ENCODE data around the gene AMPD3.

AMPD3 gene

DNA sequence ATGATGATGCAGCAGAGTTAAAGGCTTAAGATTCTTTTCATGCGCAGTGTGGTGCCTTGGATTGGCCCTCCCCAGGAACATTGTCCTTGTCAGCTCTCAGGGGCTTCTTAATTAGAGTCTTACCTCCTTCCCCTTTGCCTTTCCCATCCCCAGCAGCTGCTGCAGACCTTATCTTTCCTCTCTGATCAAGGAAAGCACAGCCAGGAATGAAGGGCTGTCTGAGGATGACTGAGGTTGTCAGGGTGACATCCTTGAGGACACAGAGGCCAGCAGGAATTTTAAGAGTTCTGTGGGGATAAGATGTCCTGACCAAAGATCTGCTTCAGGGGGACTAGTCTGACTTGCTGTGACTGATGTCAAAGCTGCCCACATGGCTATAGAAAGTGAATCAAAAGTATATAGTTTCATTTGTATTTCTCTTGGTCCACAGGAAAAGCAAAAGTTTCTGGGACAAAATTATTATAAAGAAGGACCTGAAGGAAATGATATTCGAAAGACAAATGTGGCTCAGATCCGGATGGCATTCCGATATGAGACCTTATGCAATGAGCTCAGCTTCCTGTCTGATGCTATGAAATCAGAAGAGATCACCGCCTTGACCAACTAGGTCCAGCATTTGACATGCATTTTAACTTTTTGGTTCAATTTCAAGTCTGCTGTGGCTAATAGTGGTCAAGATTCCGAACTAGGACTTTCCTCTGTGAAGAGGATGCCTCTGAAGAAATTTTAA is 50.4 kb downstream of the AMPD3 start:
- DNase-seq = no peak

DNA sequence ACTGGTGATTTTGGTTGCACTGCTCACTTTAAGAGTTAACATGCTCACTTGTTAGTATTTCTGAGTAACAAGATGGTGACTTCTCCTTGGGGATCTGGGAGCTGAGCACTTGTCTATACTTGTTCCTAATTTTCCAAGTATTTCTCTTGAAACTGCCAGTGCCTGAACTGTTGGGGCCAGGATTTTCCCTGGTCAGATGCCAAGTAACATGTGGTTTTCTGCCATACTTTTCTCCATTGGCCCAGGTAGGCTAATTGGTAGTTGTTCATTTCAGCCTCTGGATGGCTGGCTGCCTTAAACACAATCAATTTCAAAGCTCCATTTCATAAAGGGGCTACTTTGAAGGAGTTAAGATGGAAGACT is 50.9 kb downstream of the AMPD3 start:
- peak; percentile 10 for DNase-seq

DNA sequence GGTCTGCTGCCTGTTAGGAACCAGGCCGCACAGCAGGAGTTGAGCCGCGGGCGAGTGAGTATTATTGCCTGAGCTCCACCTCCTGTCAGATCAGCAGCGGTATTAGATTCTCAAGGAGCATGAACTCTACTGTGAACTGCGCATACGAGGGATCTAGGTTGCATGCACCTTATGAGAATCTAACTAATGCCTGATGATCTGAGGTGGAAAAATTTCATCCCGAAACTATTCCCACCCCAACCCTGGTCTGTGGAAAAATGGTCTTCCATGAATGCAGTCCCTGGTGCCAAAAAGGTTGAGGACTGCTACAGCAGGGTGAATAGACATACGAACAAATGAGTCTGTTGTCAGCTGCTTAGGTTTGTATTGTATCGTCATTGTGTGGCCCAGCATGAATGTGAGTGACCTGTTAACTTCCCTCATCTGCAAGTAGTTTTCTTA is 56.1 kb downstream of the AMPD3 start:
- no peak for DNase-seq

DNA sequence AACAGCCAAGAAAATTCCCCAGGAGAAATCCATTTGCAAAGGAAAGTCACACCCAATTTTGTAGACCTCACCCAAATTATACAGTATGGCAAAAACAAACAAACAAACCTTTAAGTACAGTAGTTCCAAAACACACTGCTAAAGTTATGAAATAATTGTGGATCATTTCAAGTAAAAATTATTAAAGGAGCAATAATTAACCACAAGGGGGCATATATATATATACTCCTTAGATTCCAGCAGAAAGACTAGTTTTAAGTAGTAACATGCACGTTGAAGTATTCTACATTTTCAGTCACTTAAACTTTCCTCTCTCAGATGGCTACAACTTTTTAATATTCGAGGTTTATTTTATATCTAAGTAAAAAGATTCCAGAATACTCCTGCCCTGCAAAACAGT is 59.1 kb downstream of the AMPD3 start:
- no peak for DNase-seq

DNA sequence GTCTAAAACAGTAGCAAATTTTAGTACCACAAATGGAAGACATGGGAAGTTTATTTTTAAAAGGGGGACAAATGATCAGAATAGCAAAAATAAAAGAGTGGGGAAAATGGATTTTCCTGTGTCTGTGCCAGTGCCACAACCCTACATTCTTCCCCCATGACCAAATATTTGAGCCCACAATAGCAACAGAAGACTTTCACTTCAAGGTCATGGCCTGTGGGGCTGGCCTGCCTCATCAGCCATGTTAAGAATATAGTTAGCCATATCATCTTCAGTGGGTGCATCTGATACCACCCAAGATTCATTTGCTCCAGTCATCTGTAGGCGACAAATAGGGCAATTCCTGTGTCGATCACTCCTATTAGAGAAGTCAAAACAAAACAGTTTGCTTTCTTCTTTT is 59.6 kb downstream of the AMPD3 start:
- no peak for DNase-seq

DNA sequence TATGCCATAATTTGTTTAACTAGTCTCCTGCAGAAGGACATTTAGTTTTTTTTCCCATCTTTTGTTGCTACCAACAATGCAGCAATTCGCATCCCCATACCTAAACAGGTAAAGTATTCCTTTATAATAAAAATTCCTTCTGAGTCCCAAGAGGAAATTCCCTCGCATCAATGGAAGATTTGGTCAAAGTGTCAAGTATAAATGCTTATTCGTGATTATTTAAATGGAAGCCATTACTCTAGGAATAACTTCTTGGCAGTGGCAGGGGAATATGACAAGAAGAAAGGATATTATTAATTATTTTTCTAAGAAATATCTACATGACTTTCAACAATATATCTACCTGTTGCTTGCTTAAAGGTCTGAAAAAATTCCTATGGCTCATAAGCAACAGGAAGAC is 60.4 kb downstream of the AMPD3 start:
- DNase-seq = no peak

DNA sequence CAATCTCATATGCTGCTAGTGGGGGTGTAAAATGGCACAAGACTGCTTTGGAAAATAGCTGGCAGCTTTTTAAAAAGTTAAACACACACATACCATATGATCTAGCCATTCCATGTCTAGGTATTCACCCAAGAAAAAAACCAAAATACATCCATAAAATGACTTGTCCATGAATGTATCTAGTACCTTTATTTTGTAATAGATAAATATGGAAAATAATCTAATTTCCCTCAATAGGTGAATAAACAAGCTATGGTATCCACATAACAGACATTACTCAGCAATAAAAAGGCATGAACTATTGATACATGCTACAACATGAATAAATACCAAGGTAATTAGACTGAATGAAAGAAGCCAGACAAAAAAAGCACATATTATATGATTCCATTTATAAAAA is 63.1 kb downstream of the AMPD3 start:
- DNase-seq = no peak

DNA sequence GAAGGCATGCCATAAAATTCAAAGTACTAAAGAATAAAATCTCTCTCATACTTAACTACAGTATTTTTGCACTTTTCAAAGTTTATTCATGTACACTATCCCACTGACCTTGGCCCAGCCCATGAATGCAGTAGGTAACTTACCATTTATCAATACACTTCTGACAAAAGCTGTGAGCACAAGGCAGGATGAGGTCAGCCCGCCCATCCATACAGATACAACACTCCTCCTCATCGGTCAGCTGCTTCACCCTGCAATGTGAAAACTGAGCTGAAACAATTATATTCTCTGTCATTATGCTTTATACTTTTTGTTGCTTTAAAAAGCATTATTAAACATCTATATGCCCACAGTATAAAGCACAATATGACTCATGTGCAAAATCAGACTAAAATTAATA is 63.8 kb downstream of the AMPD3 start:
- no peak for DNase-seq

DNA sequence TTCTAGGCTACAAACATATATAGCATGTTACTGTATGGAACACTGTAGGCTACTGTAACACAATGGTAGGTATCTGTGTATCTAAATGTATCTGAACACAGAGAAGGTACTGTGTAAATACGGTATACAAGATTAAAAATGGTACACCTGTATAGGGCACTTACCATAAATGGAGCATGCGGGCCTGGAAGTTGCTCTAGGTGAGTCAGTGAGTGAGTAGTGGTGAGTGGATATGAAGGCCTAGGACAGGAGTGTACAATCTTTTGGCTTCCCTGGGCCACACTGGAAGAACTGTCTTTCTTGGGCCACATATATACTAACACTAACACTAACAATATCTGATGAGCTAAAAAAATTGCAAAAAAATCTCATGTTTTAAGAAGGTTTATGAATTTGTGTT is 64.6 kb downstream of the AMPD3 start:
- DNase-seq = no peak

DNA sequence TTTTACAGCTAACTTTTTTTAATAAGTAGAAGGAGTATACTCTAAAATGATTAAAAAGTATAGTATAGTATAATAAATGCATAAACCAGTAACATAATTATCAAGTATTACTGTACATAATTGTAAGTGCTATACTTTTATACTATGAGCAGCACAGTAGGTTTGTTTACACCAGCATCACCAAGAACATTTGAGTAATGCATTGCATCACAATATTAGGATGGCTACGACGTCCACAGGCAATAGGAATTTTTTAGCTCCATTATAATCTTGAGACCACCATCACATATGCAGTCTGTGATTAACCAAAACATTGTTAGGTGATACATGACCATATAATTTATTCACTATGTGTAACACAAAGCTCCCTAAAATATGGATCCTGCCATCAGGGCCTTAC is 65.5 kb downstream of the AMPD3 start:
- no peak for DNase-seq

DNA sequence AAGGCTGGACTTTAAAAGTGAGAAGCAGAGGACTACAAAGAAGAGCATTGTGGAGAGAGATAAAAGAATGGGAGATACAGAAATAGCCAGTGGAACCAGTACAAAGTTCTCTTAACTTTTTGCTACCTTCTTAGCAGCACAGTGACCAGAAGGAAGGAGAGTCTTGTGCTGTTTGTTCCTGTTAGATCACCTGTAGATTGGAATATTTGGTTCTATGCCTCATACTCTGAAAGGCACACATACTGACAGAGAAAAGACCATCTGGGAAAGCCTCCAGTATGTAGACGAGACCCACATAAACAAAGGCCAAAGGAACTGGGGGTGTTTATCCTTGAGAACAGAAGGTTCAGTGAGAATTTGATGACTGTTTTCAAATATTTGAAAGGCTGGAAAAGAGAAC is 67.2 kb downstream of the AMPD3 start:
- DNase-seq = no peak

DNA sequence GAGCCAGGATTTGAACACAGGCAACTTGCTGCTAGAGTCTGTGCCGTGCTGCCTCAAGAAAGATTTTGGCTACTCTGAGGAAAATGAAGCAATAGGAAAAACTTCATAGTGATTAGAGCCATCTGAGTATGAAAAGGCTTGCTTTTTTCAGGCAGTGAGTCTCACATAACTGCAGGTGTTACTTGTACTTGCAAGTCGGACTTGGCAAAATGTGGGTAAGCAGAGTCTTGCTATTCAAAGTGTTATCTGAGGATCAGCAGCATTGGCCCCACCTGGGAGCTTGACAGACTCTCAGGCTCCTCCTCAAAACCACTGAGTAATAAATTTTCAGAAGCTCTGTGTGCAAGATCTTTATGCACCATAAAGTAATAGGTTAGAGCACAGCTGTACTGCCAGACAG is 67.9 kb downstream of the AMPD3 start:
- no peak for DNase-seq

DNA sequence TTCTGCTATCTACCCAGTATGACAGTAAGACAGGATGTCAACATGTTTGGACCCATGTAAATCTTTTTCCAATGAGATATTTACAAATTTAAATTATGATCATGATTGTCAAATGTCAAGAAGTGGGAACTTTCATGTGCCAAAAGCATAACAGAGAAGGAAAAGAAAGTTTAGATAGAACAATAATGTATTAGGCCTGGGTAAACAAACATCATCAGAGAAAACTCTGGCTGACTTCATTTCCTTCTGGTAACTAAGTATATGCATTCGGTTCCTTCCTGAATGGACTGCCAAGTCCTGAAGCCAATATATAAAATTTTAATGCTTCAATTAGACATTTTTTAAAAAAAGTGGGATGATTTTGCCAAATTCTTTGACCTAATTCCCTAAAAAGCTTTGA is 69.4 kb downstream of the AMPD3 start:
- no peak for DNase-seq

DNA sequence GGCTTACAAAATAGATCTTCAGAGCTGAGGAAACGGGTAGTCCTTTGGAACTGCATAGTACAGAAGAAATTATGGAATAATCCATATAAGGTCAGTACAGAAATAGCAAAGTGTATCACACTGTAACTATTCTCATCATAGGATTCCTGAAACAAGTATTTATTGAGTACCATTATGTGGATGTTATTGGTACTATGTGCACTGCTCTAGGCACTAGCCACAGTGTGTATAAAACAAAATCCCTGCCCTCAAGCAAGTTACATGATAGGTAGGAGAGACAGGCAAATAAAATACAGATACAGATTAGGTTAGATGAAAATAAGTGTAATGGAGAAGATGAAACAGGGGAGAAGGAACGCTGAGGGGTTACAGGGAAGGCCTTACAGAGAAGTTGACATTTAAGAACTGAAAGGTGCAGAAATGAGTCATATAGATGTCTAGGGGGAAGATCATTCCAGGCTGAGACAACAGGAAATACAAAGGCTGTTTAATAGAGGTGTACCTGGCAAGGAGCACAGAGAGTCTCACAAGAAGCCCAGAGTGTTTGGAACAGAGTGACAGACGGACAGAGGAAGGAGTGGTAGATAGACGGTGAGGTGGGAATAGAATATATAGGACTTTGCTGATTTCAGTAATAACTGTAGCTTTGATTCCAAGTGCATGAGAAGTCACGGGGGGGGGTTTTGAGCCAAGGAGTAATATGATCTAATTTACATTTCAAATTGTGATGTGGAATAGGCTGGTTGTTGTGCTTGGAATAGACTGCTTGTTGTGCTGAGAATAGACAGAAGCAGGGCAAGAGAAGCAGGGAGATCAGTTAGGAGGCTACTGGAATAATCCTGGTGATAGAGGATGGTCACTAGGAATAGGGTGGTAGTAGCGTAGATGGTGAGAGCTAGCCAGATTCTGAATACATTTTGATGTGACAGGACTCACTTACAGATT is 72.2 kb downstream of the AMPD3 start:
- no peak for DNase-seq

DNA sequence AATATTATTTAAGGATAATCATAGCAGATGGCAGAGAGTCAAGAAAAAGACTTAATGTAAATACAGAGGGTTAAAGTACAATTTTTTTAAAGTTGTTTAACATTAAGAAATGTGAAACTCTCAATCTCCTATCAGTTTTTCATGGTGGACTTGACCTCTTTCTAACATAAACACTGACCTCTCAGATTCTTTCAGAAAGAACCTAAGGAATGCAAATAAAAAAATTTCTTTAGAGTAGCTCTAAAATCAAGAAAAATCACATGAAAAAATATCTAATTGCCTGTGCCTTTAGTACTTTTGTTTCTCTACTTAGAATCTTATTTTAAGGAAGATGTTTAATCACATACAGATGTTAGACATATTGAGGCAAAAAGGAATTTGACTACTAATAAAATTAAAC is 73.1 kb downstream of the AMPD3 start:
- no peak for DNase-seq

DNA sequence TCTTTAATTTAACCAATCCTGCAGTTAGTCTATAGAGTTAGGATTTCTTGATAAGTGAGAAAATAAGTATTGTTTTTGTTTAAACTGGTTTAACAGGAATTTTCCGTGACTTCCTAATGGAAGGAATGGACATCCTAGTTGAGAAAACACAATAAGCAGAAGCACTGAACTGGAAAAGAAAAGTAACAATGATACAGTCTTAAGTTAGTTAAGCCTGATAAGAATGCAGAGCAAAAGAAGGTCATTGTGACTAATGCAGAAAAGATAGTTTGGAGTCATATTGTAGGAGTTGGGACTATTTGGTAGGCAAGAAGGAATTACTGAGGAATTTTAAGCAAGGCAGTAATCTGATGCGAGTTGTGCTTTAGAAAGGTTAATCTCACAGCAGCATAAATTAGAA is 74.2 kb downstream of the AMPD3 start:
- no peak for DNase-seq

DNA sequence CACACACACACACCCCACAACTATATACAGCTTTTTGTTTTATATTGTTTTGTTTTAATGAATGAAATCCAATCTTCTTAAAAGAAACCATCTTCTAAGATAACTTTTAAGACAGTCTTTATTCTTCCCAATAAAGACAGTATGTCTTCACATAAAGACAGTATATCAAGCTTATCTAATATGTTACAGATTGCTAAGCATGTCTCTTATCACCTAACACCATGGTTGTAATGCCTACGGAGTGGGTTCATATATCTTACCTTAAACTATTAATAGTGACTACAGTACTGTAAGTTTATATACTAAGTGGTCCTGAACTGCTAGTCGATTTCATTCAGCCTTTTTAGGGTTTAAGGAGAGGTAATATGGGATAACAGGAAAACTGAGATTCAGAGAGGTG is 77.5 kb downstream of the AMPD3 start:
- no peak for DNase-seq

DNA sequence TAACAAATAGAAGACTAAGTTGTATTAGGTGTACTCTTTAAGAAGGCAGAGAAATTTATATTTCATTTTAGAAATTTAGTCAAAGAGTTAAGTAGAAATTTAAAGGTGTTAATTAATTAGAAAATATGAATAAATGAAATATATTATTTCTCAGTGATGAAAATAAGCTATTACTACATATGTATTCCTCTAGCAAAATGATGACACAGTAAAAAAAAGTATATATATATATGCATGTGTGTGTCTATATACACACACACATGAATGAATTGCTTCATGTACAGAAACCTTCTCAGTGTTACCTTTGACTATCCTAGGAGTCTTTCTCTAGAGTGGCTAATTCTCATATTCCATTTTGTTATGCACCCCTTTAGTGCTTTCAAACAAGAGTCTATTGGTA is 78.3 kb downstream of the AMPD3 start:
- DNase-seq = no peak

DNA sequence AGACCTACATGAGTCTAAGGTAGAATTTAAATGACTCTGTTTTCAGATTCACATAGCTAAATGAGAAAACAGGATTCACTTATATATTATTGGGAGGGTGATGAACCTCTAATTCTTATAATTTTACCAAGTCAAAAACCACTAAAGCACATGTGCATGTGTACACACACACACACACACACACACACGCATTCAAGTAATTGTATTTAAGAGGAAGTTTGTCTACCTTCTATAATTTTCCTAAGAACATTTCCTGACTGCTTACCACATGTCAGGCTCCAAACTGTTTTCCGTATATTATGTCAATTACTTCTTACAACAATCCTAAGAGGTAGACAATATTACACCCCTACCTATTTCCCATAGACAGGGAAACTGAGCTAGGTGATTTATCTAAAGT is 79.3 kb downstream of the AMPD3 start:
- DNase-seq = no peak

DNA sequence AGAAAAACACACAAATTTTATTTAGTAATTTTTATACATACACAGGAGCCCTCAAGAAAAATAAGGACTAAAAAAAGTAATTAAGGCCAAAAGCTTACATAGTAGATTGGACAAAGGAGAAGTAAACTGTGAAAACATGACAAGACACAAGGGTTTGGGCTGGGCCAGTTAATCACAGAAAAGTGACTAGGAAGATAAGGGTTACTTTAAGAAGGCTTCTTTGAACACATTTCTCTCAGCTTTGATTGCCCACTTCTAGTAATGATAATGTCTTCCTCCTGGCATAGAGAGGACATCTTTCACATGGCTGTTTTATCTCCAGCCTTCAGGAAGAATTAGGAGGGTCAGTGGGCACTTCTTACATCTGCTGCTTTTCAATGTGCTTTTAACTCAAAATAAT is 82.5 kb downstream of the AMPD3 start:
- DNase-seq = no peak

DNA sequence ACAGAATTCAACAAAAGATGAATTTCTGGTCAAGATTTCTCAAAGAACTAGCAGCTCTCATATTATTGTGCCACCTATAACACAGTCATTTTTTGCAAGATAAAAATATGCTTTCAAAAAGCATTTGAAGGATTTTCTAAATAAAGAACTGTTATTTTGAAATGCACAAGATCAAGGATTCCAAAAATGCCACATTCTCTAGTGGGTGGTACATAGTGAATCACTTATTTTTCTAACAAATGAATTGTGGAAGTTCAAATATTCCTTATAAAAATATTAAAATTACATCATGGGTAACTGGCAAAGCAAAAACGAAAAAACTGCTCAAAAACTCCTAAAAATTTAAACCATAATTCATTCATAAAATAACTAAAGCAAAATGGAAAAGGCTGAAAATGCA is 83.9 kb downstream of the AMPD3 start:
- no peak for DNase-seq

DNA sequence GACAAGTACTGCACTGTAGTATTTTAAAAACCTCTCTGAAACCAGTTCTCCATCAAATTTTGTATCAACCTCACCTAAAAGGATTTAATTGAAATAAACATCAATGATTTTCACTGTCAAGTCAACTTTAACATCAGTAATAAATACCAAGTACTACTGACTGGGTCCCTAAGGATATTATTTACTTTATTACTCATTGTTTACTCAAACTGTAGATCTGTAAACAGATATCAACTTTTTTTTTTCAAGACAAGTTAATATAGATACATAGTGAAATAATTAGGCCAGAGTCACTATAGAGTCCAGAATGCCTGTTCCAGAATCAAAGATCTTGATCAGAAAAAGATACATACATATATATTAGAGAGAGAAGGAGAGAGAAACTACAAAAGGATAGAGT is 84.3 kb downstream of the AMPD3 start:
- DNase-seq = no peak

DNA sequence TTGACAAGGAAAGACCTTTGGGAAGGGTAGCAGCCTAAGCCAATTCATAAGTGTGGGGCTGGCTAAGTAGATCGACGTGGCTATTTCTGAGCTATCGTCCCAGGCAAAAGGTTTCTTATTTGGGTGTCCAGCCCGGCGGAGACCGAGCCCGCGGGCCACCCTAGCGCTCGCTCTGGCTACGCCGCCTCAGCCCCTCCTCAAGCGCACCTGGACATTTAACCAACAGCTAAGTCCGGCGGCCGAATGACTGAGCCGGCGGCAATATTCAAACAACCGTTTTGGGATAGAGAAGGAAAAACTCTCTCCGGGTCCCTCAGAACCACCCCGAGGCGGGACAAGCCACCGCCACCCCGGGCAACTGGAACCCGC is 85.5 kb downstream of the AMPD3 start:
- no peak for DNase-seq

DNA sequence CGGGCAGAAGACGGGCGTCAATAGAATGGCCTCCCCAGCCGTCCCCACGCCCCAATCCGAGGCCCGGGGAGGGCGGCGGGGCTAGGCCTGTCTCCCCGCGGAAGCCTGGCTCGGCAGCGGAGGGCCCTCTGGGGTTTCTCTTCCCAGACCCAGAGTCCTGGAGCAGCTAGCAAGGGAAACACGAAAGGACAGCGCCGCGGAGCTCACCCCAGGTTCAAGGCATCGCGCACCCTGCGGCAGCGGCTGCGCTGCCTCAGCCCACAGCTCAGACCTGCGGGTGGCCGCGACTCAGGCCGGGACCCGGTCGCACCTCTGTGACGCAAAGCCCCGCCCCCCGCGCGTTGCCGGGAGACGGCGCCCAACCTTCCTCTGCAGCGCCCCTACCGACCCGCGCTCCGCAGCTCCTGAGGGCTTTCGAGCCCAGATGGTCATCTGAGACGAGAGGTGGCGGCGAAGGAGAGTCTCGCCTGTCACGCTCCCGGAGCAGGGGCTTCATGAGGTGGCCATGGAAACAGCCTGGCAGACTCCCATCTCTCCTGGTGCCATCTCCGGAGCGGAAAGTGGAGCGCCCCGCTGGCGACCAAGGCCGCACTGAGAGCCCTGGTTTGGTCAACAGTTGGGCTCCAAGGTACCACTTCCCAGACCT is 86.0 kb downstream of the AMPD3 start, which contains the start of gene RNF141:
Gene RNF141, minus strand, starts transcription at position 273 of the 646 bp plus-strand sequence. CDS start 7,029 bp downstream, outside the sequence.
- peak; percentile 97 for DNase-seq

Measured in NCI-H1105 (cell line).